Measurements from ENCODE around the gene MUC22. TPM values are rescaled to one million over a fixed set of nuclear protein-coding genes. Genes with fewer than 3 reads are reported as not detected.

Gene MUC22
- total RNA-seq, 4 donors from 2014 or later: 0.05 to 0.36 (median 0.18) TPM

GRCh38 chr6:31025595-31025994, 15.3 kb downstream of the MUC22 start:
- Histone ChIP-seq H3K36me3 (no peaks in the 10 kb centered on the region), H3K4me1 (no peaks in the 10 kb centered on the region), H3K27me3 (no peaks in the 10 kb centered on the region), H3K4me3 (no peak overlapping the region), H3K27ac (no peak overlapping the region), H3K9me3 (no peaks in the 10 kb centered on the region)
- in situ Hi-C loops (cut with MboI; ENCODE audit: low sequenced_read_pairs in 4 of 4): no loop called here
- intact Hi-C loops (cut with DNase I; ENCODE audit: low total_unique reads): no loop called here
- no peak for ATAC-seq
- DNase-seq: no peak
- no peak for TF ChIP-seq POLR2A (IDR thresholded peaks at IDR 0.05)
- TF ChIP-seq CTCF (IDR thresholded peaks at IDR 0.05 in 4 of 5, conservative IDR thresholded peaks at IDR 0.05 in 1 of 5): no peak

- in situ Hi-C loops (cut with MboI; ENCODE audit: low sequenced_read_pairs in 4 of 4) (no loop called here), intact Hi-C loops (cut with DNase I; ENCODE audit: low total_unique reads) (no loop called here)
- DNase-seq (no peak), ATAC-seq (no peak)
- TF ChIP-seq POLR2A (IDR thresholded peaks at IDR 0.05) (no peak), CTCF (IDR thresholded peaks at IDR 0.05 in 4 of 5, conservative IDR thresholded peaks at IDR 0.05 in 1 of 5) (no peak)
- Histone ChIP-seq H3K4me1 (peaks cover 2% of the 10 kb centered on the region in 2 donors), H3K9me3 (no peaks in the 10 kb centered on the region), H3K36me3 (no peaks in the 10 kb centered on the region), H3K27me3 (no peaks in the 10 kb centered on the region), H3K27ac (no peak overlapping the region), H3K4me3 (no peak overlapping the region)
Measured at GRCh38 chr6:31031095-31031494, 20.8 kb downstream of the MUC22 start.

GRCh38 chr6:31033075-31033474, 22.8 kb downstream of the MUC22 start:
- no peak for DNase-seq
- Histone ChIP-seq H3K27ac (no peak overlapping the region), H3K27me3 (no peaks in the 10 kb centered on the region), H3K36me3 (no peaks in the 10 kb centered on the region), H3K9me3 (no peaks in the 10 kb centered on the region), H3K4me1 (peaks cover 20 to 22% of the 10 kb centered on the region in 2 donors), H3K4me3 (no peak overlapping the region)
- TF ChIP-seq POLR2A (IDR thresholded peaks at IDR 0.05) (no peak), CTCF (IDR thresholded peaks at IDR 0.05 in 4 of 5, conservative IDR thresholded peaks at IDR 0.05 in 1 of 5) (no peak)
- ATAC-seq: no peak
- intact Hi-C loops (cut with DNase I; ENCODE audit: low total_unique reads) (no loop called here), in situ Hi-C loops (cut with MboI; ENCODE audit: low sequenced_read_pairs in 4 of 4) (no loop called here)

GRCh38 chr6:31035862-31036497, 25.7 kb downstream of the MUC22 start:
- no peak overlapping the region for H3K4me3 ChIP-seq
- peak overlapping the region in 3 of 4 donors; percentile 67 to 81 (median 72) for H3K27ac ChIP-seq
- intact Hi-C loops (cut with DNase I; ENCODE audit: low total_unique reads): loop anchor here (2.0 kb wide), 1 partner anchor 29 kb away; no protein-coding TSS in a partner anchor
- ATAC-seq (no peak), DNase-seq (no peak)
- in situ Hi-C loops (cut with MboI; ENCODE audit: low sequenced_read_pairs in 4 of 4): no loop called here
- no peak for TF ChIP-seq POLR2A (IDR thresholded peaks at IDR 0.05)
- TF ChIP-seq CTCF (IDR thresholded peaks at IDR 0.05 in 4 of 5, conservative IDR thresholded peaks at IDR 0.05 in 1 of 5): no peak
- peaks cover 20 to 25% of the 10 kb centered on the region in 2 donors for H3K4me1 ChIP-seq
- no peaks in the 10 kb centered on the region for H3K27me3 ChIP-seq
- no peaks in the 10 kb centered on the region for H3K36me3 ChIP-seq
- H3K9me3 ChIP-seq: no peaks in the 10 kb centered on the region

Data from gastrocnemius medialis (tissue), 4 donors.